AG09309 (cell line): ENCODE measurements around the gene C9orf57.
A peak's percentile ranks its signal among the peaks of the same experiment; 100 is the strongest.

Source experiments
- DNase-seq: peaks from one replicate; pipeline ENCODE4 v3.0.0-alpha.2; 2010; ENCODE audit warnings: low read depth
- H3K4me3 ChIP-seq: 2 replicates; pipeline ENCODE4 v1.5.1; 2011; ENCODE audit warnings: mild to moderate bottlenecking, low read depth, low read length, moderate library complexity; ENCODE audit not compliant: control insufficient read depth
- TF ChIP-seq, protein P1 (sequence below): IDR thresholded peaks from 2 replicates; pipeline ENCODE4 v1.5.1; 2011; ENCODE audit warnings: mild to moderate bottlenecking, low read depth, low read length, inconsistent platforms; ENCODE audit not compliant: insufficient read depth, control insufficient read depth; ENCODE audit errors: missing control alignments

C9orf57 gene

DNA sequence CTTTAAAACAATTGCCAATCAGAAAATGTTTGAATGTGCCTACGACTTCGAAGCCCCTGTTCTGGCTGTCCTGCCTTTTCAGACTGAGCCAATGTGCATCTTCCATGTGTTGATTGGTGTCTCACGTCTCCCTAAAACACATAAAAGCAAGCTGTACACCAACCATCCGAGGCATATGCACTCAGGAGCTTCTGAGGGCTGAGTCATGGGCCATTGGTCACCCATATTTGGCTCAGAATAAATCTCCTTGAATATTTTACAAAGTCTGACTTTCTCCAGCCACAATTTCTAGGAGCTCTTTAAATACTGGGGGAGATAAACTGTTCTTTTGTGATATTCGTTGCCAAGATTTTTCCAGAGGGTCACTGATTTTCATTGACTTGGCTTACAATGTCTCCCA lies 53.9 kb downstream of the C9orf57 start:
- no peak overlapping the region for H3K4me3 ChIP-seq
- TF ChIP-seq, protein P1, sequence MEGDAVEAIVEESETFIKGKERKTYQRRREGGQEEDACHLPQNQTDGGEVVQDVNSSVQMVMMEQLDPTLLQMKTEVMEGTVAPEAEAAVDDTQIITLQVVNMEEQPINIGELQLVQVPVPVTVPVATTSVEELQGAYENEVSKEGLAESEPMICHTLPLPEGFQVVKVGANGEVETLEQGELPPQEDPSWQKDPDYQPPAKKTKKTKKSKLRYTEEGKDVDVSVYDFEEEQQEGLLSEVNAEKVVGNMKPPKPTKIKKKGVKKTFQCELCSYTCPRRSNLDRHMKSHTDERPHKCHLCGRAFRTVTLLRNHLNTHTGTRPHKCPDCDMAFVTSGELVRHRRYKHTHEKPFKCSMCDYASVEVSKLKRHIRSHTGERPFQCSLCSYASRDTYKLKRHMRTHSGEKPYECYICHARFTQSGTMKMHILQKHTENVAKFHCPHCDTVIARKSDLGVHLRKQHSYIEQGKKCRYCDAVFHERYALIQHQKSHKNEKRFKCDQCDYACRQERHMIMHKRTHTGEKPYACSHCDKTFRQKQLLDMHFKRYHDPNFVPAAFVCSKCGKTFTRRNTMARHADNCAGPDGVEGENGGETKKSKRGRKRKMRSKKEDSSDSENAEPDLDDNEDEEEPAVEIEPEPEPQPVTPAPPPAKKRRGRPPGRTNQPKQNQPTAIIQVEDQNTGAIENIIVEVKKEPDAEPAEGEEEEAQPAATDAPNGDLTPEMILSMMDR = no peak
- peak; percentile 20 for DNase-seq

DNA sequence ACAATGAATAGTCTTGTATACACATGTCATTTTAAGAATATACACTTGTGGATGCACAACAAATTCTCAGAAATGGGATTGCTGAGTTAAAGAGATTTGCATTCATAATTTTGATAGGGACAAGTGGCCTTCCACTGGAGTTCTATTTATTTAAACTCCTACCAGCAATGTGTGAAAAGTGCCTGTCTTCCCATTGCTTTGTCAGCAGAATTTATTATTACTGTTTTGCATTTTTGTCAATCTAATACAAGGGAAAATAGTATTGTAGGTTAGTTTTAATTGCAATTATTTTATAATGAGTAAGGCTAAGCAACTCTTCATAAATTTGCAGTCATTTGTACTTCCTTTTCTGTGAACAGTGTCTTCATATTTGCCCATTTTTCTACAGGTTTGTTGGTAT lies 55.0 kb downstream of the C9orf57 start:
- no peak overlapping the region for H3K4me3 ChIP-seq
- TF ChIP-seq, protein P1 = no peak
- no peak for DNase-seq
